Fibroblast of skin of abdomen (primary cell): ENCODE data around the gene PIGBOS1. TPM values are rescaled to one million over a fixed set of nuclear protein-coding genes. Genes with fewer than 3 reads are reported as not detected.
"Not testable (repeated sequence)": the region's sequence is repeated elsewhere in the genome, so short reads cannot be mapped to it uniquely, and the experiment has no call there.

Experiments
- DNase-seq: peaks from one replicate; pipeline ENCODE4 v3.0.0-alpha.2; 2013
- polyA plus RNA-seq, 2 experiments: library from polyadenylated mRNA; unstranded; fragments of 120-200 nt; gene quantifications; one replicate each; pipeline ENCODE4 v1.2.1, GENCODE V29; 2013; ENCODE audit not compliant: insufficient read length in 2 of 2

The PIGBOS1 gene, protein sequence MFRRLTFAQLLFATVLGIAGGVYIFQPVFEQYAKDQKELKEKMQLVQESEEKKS
- polyA plus RNA-seq (2013, experiment 1 of 2; ENCODE audit: insufficient read length): 11.0 TPM
- polyA plus RNA-seq (2013, experiment 2 of 2; ENCODE audit: insufficient read length): 13.5 TPM

DNA sequence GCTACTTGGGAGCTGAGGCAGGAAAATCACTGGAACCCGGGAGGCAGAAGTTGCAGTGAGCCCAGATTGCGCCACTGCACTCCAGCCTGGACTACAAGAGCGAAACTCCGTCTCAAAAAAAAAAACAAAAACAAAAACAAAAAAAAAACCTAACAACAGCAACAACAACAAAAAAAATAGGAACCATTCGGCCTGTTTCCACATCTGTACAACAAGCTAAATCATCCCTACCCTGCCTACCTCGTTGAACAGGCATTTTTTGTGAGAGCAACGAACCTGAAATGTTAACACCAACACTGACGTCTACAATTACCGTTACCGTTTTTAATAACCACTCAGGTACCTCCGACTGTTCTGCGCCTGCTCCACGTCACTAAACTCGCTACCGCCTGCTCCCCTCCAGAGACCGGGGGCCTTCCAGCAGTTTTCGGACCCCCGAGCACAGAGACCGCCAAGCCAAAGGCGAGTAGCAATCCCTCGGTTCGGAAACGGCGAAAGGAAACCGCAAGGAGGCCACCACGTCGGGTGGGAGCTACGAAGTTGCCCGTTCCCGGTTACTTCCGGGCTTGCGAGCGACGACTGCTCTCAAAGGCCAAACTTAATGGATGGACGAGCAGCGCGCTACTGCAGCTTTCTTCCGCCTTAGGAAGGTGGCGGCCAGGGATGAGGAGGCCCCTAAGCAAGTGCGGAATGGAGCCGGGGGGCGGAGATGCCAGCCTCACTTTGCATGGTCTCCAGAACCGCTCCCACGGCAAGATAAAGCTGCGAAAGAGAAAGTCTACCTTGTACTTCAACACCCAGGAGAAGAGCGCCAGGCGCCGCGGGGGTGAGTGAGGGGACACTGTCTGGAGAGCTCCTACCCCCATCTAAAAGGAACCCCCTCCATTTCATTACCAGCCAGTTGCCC lies at the start of gene PIGBOS1, which contains the start of gene PIGB:
Gene PIGBOS1, minus strand, starts transcription at position 536 of the 907 bp plus-strand sequence. CDS start 1,331 bp downstream, outside the sequence.
Gene PIGB, plus strand, starts transcription at position 635 of the 907 bp plus-strand sequence. Its CDS starts 29 bp downstream, at position 664.
- DNase-seq: peak; percentile 89

DNA sequence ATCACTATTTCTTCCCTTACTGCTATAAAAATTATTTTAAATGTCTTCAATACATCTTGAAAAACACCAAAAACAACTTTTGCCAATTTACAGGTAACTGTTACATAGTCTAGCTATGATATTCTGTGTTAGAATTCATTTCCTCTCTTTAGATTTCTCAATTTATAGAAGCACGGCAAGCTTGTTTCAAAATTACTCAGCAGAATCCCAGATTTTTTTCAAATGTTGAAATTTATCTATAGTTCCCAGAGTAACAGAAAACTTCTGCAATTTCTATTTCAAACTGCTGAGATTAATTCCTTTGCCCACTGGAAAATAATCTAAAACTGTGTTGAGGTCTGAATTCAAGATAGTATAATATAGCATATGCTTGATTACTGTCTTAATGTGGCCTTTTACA lies 48.1 kb upstream of the PIGBOS1 start:
- DNase-seq: no peak

DNA sequence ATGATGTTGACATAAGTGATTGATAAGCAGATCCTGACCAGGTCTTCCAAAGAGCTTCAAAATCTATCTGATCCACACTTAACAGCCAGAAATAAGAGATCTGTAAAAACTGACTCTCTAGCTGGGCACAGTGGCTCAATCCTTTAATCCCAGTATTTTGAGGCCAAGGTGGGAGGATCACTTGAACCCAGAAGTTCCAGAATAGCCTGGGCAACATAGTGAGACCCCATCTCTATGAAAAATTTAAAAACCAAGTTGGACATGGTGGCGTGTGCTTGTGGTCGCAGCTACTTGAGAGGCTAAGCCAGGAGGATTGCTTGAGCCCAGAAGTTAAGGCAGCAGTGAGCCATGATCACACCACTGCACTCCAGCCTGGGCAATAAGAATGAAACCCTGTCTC lies 43.7 kb upstream of the PIGBOS1 start:
- DNase-seq: no peak

DNA sequence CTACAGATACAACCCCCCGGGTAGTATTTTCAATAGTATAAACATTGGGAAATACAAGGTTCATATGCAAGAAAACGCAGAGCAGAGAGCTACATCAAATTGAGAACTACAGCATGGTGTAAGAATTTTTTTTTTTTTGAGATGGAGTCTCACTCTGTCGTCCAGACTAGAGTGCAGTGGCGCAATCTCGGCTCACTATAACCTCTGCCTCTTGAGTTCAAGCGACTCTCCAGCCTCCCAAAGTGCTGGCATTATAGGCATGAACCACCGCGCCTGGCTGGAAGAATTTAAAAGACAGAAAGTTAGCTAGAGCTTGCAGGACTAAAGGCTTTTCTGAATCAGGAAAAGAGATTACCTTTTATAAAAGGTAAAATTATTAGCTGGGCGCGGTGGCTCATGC lies 42.1 kb upstream of the PIGBOS1 start:
- DNase-seq: no peak

DNA sequence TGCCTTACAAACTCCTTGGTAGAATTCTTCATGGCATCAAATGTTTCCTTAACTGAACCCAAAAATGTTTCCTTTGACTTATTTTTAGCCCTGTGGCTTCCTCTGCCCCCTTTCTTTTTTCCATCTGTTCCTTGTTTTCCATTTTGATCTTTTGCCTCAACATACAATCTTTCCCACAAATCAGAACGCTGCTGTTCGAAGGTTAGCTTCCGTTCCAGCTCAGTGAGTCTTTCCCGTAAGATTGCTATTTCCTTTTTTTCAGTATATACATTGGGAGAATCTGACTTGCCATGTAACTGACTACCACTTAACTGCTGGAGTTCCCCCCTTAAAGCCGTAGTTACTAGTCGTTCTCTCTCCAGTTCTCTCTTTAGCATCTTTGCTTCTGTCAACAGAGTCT lies 41.3 kb upstream of the PIGBOS1 start:
- peak; percentile 6 for DNase-seq

DNA sequence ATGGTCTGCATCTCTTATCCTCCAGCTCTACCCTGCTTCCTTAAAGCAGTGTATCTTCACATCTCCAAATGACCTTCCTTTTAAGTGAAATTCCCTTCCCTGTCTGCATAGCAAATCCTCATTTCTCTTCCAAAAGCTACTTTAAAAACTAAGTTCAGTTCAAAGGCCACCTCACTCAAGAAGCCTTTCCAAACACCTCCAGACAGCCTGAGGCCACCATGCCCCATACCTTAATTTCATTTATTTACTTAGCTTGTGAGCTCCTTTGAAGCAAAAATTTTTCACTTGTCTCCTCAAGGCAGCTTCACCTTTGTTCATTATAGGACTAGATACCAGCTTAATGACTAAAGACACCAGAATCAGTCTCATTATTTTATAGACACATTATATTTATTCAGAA lies 39.5 kb upstream of the PIGBOS1 start:
- DNase-seq: no peak

DNA sequence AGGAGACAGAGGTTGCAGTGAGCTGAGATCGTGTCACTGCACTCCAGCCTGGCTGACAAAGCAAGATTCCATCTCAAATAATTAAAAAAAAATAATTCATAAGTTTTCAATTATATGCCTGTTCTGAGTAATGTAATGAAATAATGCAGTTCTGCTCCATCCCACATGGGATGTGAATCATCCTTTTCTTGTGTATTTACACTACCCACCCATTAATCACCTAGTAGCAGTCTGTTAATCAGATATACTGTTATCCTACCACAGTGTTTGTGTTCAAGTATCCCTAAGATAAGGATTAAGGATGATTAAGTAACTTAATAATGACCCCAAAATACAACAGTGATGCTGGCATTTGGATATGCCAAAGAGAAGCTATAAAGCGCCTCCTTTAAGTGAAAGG lies 38.9 kb upstream of the PIGBOS1 start:
- peak; percentile 61 for DNase-seq

DNA sequence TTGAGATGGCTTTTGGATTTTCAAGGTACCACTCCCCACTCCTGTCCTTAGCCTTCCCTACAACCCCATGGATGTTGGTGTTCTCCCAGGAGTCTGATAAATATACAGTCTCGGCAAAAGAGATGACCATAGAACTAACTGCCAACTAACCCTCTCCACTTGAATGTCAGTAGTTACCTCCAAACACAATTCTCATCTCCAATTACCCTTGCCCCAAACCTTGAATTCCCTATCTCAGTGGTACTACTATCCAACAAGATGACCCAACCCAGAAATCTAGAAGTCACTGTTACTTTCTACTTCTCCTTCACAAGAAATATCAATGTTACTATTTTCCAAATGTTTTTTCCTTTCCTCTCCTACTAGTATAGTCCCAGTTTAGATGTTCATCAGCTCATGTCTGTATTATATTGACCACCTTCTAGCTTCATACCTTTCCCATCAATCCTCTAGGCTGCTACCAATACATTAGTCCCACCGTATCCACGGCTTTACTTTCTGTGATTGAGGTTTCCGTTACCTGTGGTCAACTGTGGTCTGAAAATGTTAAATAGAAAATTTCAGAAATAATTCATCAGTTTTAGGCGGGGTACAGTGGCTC lies 38.2 kb upstream of the PIGBOS1 start:
- no peak for DNase-seq

DNA sequence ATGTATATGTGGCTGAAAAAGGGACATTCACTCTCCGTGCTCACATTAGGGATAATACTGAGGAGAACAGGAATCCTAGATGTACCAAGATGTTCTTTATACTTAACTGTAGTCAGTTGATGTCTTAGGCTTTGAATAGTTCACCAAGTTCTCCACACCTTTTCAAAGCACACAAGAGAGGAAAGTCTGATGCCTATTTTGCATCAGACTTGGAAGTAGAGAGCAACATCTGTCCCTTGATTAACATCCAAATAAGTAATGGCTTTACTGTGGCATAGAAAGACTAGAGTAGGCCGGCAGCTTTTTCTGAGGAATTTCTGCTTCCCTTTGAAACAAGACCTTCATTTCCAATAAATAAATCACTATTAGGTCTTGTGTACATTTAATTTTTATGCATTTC lies 34.1 kb upstream of the PIGBOS1 start:
- no peak for DNase-seq

DNA sequence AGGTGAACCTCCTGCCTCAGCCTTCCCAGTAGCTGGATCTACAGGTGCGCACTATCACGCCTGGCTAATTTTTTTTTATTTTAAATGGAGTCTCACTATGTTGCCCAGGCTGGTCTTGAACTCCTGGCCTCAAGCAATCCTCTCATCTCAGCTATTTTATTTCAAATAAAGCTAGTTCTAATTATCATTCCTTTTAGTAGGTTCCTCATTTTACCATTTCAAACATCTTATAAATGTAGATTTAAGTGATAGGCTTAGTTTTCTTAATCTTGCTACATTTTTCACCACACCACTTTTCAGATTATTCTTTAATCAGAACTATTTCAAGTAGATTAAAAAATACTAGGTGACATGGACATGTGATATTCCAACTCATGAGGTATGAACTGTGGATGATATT lies 30.4 kb upstream of the PIGBOS1 start:
- DNase-seq: no peak

DNA sequence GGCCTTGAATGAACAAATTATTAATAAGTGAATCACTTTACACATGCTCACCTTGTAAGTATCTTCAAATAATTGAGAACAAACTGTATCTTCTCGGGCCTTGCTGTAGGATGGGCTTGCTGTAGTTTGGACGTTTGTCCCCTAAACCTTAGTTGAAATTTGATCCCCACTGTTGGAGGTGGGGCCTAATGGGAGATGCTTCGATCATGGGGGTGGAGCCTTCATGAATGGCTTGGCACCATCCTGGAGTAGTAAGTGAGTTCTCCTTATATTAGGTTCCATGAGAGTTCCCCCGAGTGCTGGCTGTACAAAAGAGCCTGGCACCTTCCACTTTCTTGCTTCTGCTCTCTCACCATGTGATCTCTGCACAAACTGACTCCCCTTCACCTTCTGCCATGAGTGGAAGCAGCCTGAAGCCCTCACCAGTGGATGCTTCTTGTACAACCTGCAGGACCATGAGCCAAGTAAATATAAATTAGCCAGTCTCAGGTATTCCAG lies 29.4 kb upstream of the PIGBOS1 start:
- DNase-seq: no peak

DNA sequence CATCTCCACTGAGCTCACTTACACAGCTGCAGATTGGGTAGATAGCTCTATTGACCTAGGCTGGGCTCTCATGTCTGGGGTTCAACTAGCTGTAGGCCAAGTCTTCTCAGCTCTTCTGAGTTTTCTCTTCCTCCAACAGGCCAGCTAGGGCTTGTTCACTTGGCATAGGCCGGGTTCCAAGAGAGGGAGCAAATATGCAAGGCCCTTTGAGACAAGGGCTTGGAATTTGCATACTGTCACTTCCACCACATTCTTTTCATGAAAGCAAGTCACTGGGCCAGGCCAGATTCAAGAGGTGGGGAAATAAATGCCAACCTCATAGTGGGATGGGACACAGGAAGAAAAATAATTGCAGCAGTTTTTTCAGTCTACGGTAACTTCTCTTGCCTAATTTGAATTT lies 25.3 kb upstream of the PIGBOS1 start:
- DNase-seq: no peak

DNA sequence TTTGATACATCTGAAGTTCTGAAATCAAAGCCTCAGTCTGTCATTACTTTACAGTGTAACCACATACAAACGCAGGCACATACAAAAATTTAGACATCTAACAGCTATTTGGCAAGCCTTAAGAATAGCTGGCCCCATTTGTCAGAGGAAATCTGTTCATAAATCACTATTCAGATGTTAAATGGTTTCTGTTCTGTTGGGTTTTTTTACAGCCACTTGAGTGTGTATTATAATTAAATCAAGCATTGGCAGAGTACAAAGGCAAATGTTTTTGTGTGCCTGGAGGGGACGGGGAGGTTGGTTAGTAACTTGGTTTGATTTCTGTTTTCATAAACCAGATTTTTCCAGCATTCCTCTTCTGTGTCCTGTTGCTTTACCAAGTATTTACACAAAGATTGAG lies 24.2 kb upstream of the PIGBOS1 start:
- DNase-seq: peak; percentile 29

DNA sequence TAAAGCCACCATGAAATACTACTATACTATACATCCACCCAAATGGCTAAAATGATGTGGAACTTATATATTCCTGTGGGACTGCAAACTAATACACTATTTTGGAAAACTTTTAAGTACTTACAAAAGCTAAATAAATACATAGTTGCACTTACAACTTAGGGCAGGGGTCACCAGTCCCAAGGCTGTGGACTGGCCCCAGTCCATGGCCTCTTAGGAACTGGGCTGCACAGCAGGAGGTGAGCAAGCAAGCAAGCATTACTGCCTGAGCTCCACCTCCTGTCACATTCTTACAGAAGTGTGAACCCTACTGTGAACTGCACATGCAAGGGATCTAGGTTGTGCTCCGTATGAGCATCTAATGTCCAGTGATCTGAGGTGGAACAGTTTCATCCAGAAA lies 18.2 kb upstream of the PIGBOS1 start:
- DNase-seq: no peak

DNA sequence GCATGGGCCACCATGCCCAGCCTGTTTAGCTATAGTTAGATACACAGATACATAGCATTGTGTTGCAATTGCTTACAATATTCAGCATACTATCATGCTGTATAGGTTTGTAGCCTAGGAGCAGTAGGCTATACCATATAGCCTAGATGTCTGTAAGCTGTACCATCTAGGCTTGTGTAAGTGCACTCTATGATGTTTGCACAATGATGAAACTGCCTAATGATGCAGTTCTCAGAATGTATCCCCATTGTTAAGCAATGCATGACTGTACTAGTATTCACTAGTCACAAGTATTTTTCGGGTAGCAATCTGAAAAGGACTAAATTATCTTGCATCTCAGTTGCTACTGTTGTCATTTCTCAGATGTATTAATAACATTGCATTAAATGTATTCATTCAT lies 16.1 kb upstream of the PIGBOS1 start:
- no peak for DNase-seq

DNA sequence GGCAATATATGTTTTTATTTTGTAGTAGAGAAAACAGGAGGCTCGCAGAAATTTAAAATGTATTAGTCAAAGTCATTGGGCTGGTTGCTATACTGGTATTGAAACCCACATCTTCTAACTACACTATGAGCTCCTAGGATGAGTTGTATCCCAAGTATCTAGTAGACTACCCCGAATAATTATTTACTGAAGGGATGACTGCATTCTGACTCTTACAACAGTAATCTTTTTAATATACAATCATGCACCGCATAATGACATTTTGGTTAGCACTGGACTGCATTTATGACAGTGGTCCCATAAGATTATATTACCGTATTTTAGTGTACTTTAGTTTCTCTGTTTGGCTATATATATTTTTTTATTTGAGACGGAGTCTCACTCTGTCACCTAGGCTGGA lies 15.4 kb upstream of the PIGBOS1 start:
- DNase-seq: no peak

DNA sequence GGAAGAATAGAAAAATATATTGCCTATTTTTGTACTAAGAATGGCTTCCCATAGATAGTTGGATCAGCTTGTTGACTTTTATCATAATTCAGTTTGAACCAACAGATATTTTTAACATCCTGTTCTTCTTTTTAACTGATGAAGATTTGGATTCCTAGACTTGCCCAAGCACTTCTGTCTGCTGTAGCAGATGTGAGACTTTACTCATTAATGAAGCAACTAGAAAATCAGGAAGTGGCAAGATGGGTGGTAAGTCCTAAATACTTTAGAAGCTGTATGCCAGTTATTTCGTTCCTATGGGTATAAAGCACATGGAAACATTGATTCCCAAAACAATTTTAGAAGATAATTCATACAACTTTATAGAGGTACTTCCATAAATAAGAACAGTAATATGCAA lies 8.5 kb upstream of the PIGBOS1 start:
- no peak for DNase-seq

DNA sequence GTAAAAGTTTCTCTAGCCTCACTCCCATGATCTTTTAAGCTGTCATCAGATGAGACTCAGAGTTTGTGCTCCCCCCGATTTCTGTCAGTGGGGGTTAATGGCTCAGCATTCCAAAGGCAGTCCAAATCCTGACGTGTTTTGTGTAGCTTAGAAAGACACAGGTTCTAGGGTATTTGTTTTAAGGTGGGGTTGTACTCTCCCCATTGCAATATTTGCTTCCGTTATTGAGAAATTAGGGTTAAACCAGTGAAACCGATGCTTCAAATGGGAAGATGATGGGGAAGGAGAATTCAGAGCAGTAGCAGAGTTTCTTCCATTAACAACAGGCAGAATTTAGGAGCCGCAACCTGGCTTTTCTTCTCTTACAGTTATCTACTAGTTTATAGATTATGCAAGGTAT lies 3.5 kb upstream of the PIGBOS1 start:
- no peak for DNase-seq

DNA sequence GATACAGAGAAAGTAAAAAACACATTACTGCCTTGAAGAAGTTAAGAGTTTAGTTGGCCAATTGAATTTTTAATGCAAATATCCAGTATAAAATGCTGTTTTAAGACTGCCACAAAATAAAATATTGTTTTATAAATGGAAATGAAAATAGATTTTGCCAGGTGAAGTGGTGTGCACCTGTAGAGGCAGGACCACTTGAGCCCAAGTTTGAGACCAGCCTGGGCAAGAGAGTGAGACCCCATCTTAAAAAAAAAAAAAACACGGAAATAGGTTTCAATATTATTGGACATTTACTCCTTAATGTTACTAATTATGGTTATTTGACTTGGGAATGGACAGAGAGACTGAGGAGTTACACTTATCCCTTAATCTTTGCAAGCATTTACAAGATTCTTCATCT lies 2.0 kb upstream of the PIGBOS1 start:
- DNase-seq: no peak

DNA sequence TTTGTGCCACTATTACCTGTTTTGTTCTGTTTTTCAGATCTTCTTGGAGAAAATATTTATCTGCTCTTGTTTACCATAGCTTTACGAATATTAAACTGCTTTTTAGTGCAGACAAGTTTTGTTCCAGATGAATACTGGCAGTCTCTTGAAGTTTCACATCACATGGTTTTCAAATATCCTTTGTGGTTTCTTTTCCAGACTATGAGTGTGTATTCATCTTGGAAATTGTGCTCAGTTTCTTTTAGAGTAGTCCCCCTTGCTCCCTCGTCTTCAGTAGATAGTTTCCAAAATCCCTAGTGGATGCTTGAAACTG lies 1.3 kb upstream of the PIGBOS1 start:
- DNase-seq: peak; percentile 4

DNA sequence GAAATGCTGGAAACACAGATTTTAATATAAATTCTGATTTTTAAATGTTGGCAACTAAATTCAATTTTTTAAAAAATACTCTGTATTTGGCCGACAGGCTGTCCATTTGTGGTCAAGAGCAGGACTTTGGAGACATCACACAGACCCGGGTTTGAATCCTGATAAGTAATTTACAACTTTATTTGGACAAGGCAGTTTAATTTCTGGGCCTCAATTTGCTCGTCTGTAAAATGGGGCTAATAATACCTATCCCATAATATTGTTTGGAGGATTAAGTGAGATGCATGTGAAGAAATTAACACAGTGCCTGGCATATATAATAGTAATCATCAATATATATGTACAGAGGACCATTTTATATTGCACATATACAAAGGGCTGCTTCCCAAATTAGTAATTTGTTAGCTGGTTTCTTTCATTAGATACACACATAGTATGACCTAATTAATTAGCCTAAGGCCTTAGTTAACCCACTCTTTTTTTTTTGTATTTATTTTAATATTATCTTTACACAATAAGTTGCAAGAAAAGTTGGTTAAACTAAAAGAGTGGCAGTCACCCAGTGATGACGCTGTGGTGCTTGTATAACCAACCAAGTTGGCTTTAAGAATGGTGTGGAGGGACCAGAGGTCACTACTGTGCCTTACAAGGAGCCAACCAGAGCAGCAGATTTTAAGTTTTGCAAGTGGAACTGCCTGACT lies 764 bp upstream of the PIGBOS1 start:
- no peak for DNase-seq

DNA sequence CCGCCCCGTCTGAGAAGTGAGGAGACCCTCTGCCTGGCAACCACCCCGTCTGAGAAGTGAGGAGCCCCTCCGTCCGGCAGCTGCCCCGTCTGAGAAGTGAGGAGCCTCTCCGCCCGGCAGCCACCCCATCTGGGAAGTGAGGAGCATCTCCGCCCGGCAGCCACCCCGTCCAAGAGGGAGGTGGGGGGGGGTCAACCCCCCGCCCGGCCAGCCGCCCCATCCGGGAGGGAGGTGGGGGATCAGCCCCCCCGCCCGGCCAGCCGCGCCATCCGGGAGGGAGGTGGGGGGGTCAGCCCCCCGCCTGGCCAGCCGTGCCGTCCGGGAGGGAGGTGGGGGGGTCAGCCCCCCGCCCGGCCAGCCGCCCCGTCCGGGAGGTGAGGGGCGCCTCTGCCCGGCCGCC lies 16.1 kb downstream of the PIGBOS1 start:
- DNase-seq: not testable (repeated sequence)

DNA sequence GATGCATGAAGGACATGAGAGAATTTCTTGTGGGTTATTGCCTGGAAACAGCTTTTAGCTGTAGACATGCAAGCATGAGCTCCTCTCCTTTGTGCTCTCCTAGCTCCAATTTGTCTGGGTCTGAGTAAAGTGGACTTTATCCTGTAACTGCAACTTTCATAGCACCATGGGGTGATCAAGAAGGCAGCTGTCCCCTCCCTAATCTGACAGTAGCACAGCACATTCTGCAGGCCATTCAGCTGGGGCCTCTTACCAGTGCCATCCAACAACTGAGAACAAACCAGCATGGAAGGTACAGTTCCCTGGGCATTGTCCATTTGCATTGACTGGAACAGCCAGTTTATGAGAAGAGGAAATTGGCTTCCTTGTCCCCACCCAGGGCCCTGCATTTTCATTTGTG lies 21.6 kb downstream of the PIGBOS1 start:
- DNase-seq: no peak
